Heart left ventricle (tissue), 16 donors: ENCODE data around the gene KCTD5. TPM values are rescaled to one million over a fixed set of nuclear protein-coding genes. Genes with fewer than 3 reads are reported as not detected.

ENCODE experiments used
- ATAC-seq, 4 donors: fragments of 200-7000 bp; cut with Tn5 transposase; one replicate each; pipeline ENCODE4 v1.9.1; 2020 to 2022; ENCODE audit warnings: moderate library complexity in 4 of 4, mild to moderate bottlenecking in 3 of 4, moderate number of reproducible peaks in 1 of 4
- DNase-seq, 5 donors: peaks; one replicate each; pipeline ENCODE4 v3.0.0-alpha.2; 2020
- H3K27ac ChIP-seq, 12 donors: fragments of 200-600 bp; sonication (generic) in 4 of 12; one replicate each; pipeline versions ENCODE4 v1.5.0 to v1.8.0; 2016 to 2022; ENCODE audit warnings: mild to moderate bottlenecking in 2 of 12
- H3K27me3 ChIP-seq, 9 donors: fragments of 200-600 bp; sonication (generic) in 2 of 9; one replicate each; pipeline versions ENCODE4 v1.5.1 to v1.8.0; 2016 to 2022; ENCODE audit warnings: mild to moderate bottlenecking in 3 of 9
- H3K36me3 ChIP-seq, 9 donors: fragments of 200-600 bp; sonication (generic) in 2 of 9; one replicate each; pipeline versions ENCODE4 v1.5.0 to v1.8.0; 2018 to 2022; ENCODE audit warnings: mild to moderate bottlenecking in 2 of 9
- H3K4me1 ChIP-seq, 12 donors: fragments of 200-600 bp; sonication (generic) in 4 of 12; one replicate each; pipeline versions ENCODE4 v1.5.0 to v1.8.0; 2016 to 2022; ENCODE audit warnings: mild to moderate bottlenecking in 3 of 12
- H3K4me3 ChIP-seq, 12 donors: fragments of 200-600 bp; sonication (generic) in 4 of 12; one replicate each; pipeline versions ENCODE4 v1.5.0 to v1.8.0; 2017 to 2022; ENCODE audit warnings: mild to moderate bottlenecking in 9 of 12, moderate library complexity in 4 of 12
- H3K9me3 ChIP-seq, 12 donors: fragments of 200-600 bp; sonication (generic) in 4 of 12; one replicate each; pipeline versions ENCODE4 v1.5.0 to v1.8.0; 2016 to 2022; ENCODE audit warnings: mild to moderate bottlenecking in 1 of 12
- CTCF ChIP-seq, 12 donors: fragments of 200-600 bp; sonication (generic) in 4 of 12; IDR thresholded peaks; one replicate each; pipeline versions ENCODE4 v1.5.0 to v1.8.0; 2018 to 2022; ENCODE audit warnings: antibody characterized with exemption in 12 of 12, mild to moderate bottlenecking in 5 of 12
- POLR2A ChIP-seq, 2 donors: fragments of 450-650 bp; IDR thresholded peaks; one replicate each; pipeline ENCODE4 v1.6.1; 2017; ENCODE audit warnings: antibody characterized with exemption in 2 of 2, mild to moderate bottlenecking in 2 of 2, moderate library complexity in 2 of 2
- WGBS, 4 donors: extraction: QIAGEN DNeasy Blood & Tissue Kit in 2 of 4; methylation state at CpG; one replicate each; pipeline versions ENCODE4 v1.1.5 to v1.1.7; 2013 to 2018; 5-methylcytosine and 5-hydroxymethylcytosine counted together
- intact Hi-C, 10 donors: fragments of 100-400 bp; cut with DNase I; formaldehyde crosslinking; loops; one replicate each; pipeline versions ENCODE4 v1.11.1 to v1.14.2; 2022
- polyA plus RNA-seq, 2 donors: library from polyadenylated mRNA; stranded (reverse); fragments of 200-250 nt; gene quantifications; one replicate each; pipeline ENCODE4 v1.2.3, GENCODE V29; 2013
- total RNA-seq, 9 donors: library from RNA; depleted of rRNA in 2 of 9; stranded (reverse); fragments of >200 nt in 2 of 9; fragmentation: NEBNext Ultra II Directional in 3 of 9; extraction: Animal tissue kit (Norgen Biotek cat#: 25700) in 3 of 9; gene quantifications; one replicate each; pipeline versions ENCODE4 v1.1.0 to v1.2.4, GENCODE V29; 2016 to 2023
- donor health status: ischemic (EF 13 %, LVEDD 7.1; RV severe dilation, severe dysfunction).
- donor health status: healthy with polysubstance abuse.
- donor health status: DM: no; HTN: yes; CAD: no.
- donor health status: DM: no; HTN: no; CAD: no.
- donor health status: ischemic (EF 25% LVEDD 6.9; RV normal size, moderate dysfunction).
- donor health status: ischemic (EF 25% LVEDD 5.7; RV mildly dilated, moderate dysfunction).
- donor health status: healthy.
- donor health status: DM: yes; HTN: yes; CAD: no.
- donor health status: ischemic (EF 35%, LVEDD 5.7; RV mildly dilated, moderate dysfunction).
- donor health status: nonischemic (EF 11% LVEDD 7.7; RV severe dilation, severe dysfunction).
- donor health status: DM: yes; HTN: yes; CAD: no.
- donor health status: PGD.
- donor health status: ischemic (EF 29% LVEDD 5.4; RV normal size, mild dysfunction).
- donor health status: nonischemic (EF 23%, LVEDD 6.1; RV moderate dilation, normal function).

KCTD5 gene
- total and polyA plus RNA-seq, 11 donors: 6.2 to 24.3 (median 11.1) TPM

- no peak overlapping the region for H3K27ac ChIP-seq
- intact Hi-C loops: no loop called here
- H3K9me3 ChIP-seq: no peaks in the 10 kb centered on the region
- H3K4me3 ChIP-seq: no peak overlapping the region
- DNase-seq: no peak
- TF ChIP-seq CTCF (IDR thresholded peaks at IDR 0.05) (no peak), POLR2A (IDR thresholded peaks at IDR 0.05) (no peak)
- H3K4me1 ChIP-seq: peaks cover 0 to 8% (median 4%) of the 10 kb centered on the region in 12 donors
- peaks cover 0 to 41% (median 27%) of the 10 kb centered on the region in 9 donors for H3K36me3 ChIP-seq
- WGBS, 4 donors: 72 to 85% (median 76%) methylated on average over 9 to 11 of the region's 11 CpGs
- no peaks in the 10 kb centered on the region for H3K27me3 ChIP-seq
- ATAC-seq: no peak
Observed at GRCh38 chr16:2710711-2711231, 28.4 kb downstream of the KCTD5 start.

GRCh38 chr16:2711370-2712062 lies 29.2 kb downstream of the KCTD5 start:
- peaks cover 0 to 12% (median 5%) of the 10 kb centered on the region in 12 donors for H3K4me1 ChIP-seq
- ATAC-seq (no peak), DNase-seq (no peak)
- no peaks in the 10 kb centered on the region for H3K27me3 ChIP-seq
- 62 to 74% (median 69%) methylated on average over 15 to 22 of the region's 22 CpGs for WGBS, 4 donors
- no peak for TF ChIP-seq CTCF (IDR thresholded peaks at IDR 0.05)
- no peak for TF ChIP-seq POLR2A (IDR thresholded peaks at IDR 0.05)
- no peak overlapping the region for H3K4me3 ChIP-seq
- intact Hi-C loops: no loop called here
- peaks cover 0 to 36% (median 27%) of the 10 kb centered on the region in 9 donors for H3K36me3 ChIP-seq
- H3K9me3 ChIP-seq: no peaks in the 10 kb centered on the region
- no peak overlapping the region for H3K27ac ChIP-seq

GRCh38 chr16:2712063-2712441 lies 29.7 kb downstream of the KCTD5 start:
- Histone ChIP-seq H3K9me3 (no peaks in the 10 kb centered on the region), H3K4me3 (no peak overlapping the region), H3K27ac (no peak overlapping the region), H3K27me3 (no peaks in the 10 kb centered on the region), H3K36me3 (peaks cover 0 to 33% (median 25%) of the 10 kb centered on the region in 9 donors), H3K4me1 (peaks cover 0 to 12% (median 5%) of the 10 kb centered on the region in 12 donors)
- intact Hi-C loops: no loop called here
- WGBS, 4 donors: 78 to 89% (median 79%) methylated on average over 12 to 14 of the region's 14 CpGs
- ATAC-seq (no peak), DNase-seq (no peak)
- TF ChIP-seq POLR2A (IDR thresholded peaks at IDR 0.05) (no peak), CTCF (IDR thresholded peaks at IDR 0.05) (no peak)

- H3K9me3 ChIP-seq: no peaks in the 10 kb centered on the region
- no peaks in the 10 kb centered on the region for H3K27me3 ChIP-seq
- WGBS, 4 donors: 82 to 95% (median 82%) methylated on average over 7 to 21 of the region's 21 CpGs
- no peak overlapping the region for H3K4me3 ChIP-seq
- H3K4me1 ChIP-seq: peaks cover 0 to 12% (median 5%) of the 10 kb centered on the region in 12 donors
- TF ChIP-seq CTCF (IDR thresholded peaks at IDR 0.05): no peak
- TF ChIP-seq POLR2A (IDR thresholded peaks at IDR 0.05): no peak
- peaks cover 0 to 28% (median 20%) of the 10 kb centered on the region in 9 donors for H3K36me3 ChIP-seq
- intact Hi-C loops: no loop called here
- DNase-seq: no peak
- H3K27ac ChIP-seq: no peak overlapping the region
- no peak for ATAC-seq
Observed at GRCh38 chr16:2712546-2712945, 30.2 kb downstream of the KCTD5 start.
